ENCODE measurements around the gene TRAF6. TPM values are rescaled to one million over a fixed set of nuclear protein-coding genes. Genes with fewer than 3 reads are reported as not detected.

TRAF6 gene
- total and polyA plus RNA-seq, 2 donors (not counting 1 experiment from before 2014, with no cell fraction given) = 10.1 to 22.4 TPM

GRCh38 chr11:36464720-36465119, 45.4 kb downstream of the TRAF6 start:
- H3K4me1 Mint-ChIP-seq = no peaks in the 10 kb centered on the region
- H3K79me2 ChIP-seq (ENCODE audit: control insufficient read depth, insufficient read depth, low read length) = no peaks in the 10 kb centered on the region
- H3K4me1 ChIP-seq (ENCODE audit: control insufficient read depth in 2 of 2, insufficient read depth in 2 of 2, low read length in 2 of 2) = no peaks in the 10 kb centered on the region
- ATAC-seq (ENCODE audit: low read depth) (no peak), DNase-seq (no peak)
- no peak overlapping the region for H3K4me2 ChIP-seq (replicated peaks; ENCODE audit: low read depth, low read length, poor library complexity, severe bottlenecking)
- H4K20me1 ChIP-seq (ENCODE audit: control insufficient read depth, insufficient read depth, low read length, poor library complexity, severe bottlenecking) = no peaks in the 10 kb centered on the region
- H3K9me3 ChIP-seq (ENCODE audit: control extremely low read depth in 1 of 3, control insufficient read depth in 2 of 3, insufficient read depth in 1 of 3, low read length in 2 of 3) = no peaks in the 10 kb centered on the region
- no peak overlapping the region for H3K27ac ChIP-seq (ENCODE audit: low read length in 2 of 2)
- H3K27me3 Mint-ChIP-seq = no peaks in the 10 kb centered on the region
- ChIA-PET POLR2A (no interaction called here), CTCF (interaction anchor here (1.1 to 3.1 kb wide), 3 partner anchors 14 to 172 kb away, joined by 3 to 12 read pairs (median 10); no protein-coding TSS in a partner anchor)
- H2AFZ ChIP-seq (ENCODE audit: insufficient read depth, low read depth, low read length, poor library complexity, severe bottlenecking) = no peak overlapping the region
- no peak overlapping the region for H3K9ac ChIP-seq (ENCODE audit: low read length)
- no peak overlapping the region for H3K4me3 ChIP-seq (ENCODE audit: control extremely low read depth in 1 of 5, extremely low read depth in 1 of 5, insufficient read depth in 1 of 5, low read depth in 2 of 5, low read length in 4 of 5)
- TF ChIP-seq, protein P1, sequence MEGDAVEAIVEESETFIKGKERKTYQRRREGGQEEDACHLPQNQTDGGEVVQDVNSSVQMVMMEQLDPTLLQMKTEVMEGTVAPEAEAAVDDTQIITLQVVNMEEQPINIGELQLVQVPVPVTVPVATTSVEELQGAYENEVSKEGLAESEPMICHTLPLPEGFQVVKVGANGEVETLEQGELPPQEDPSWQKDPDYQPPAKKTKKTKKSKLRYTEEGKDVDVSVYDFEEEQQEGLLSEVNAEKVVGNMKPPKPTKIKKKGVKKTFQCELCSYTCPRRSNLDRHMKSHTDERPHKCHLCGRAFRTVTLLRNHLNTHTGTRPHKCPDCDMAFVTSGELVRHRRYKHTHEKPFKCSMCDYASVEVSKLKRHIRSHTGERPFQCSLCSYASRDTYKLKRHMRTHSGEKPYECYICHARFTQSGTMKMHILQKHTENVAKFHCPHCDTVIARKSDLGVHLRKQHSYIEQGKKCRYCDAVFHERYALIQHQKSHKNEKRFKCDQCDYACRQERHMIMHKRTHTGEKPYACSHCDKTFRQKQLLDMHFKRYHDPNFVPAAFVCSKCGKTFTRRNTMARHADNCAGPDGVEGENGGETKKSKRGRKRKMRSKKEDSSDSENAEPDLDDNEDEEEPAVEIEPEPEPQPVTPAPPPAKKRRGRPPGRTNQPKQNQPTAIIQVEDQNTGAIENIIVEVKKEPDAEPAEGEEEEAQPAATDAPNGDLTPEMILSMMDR (IDR thresholded peaks at IDR 0.05) = no peak
- TF ChIP-seq EZH2 (IDR thresholded peaks at IDR 0.05; ENCODE audit: borderline replicate concordance, insufficient read depth, low read depth, low read length, poor library complexity, severe bottlenecking) = no peak
- WGBS (ENCODE audit: insufficient coverage) = no CpG with 5 or more reads among the region's 3 CpGs
- intact Hi-C loops (cut with micrococcal nuclease) = no loop called here
- H3K27ac Mint-ChIP-seq = no peak overlapping the region
- no peaks in the 10 kb centered on the region for H3K9me3 Mint-ChIP-seq (ENCODE audit: insufficient read depth)
- no peaks in the 10 kb centered on the region for H3K36me3 ChIP-seq (replicated peaks in 1 of 2; ENCODE audit: control extremely low read depth in 1 of 2, control insufficient read depth in 1 of 2, extremely low read depth in 1 of 2, insufficient read depth in 2 of 2, low read length in 1 of 2)
- no peaks in the 10 kb centered on the region for H3K27me3 ChIP-seq (replicated peaks in 1 of 4; ENCODE audit: control extremely low read depth in 1 of 4, control insufficient read depth in 3 of 4, insufficient read depth in 4 of 4, low read length in 3 of 4)
- H3K4me3 Mint-ChIP-seq = no peak overlapping the region

DNA sequence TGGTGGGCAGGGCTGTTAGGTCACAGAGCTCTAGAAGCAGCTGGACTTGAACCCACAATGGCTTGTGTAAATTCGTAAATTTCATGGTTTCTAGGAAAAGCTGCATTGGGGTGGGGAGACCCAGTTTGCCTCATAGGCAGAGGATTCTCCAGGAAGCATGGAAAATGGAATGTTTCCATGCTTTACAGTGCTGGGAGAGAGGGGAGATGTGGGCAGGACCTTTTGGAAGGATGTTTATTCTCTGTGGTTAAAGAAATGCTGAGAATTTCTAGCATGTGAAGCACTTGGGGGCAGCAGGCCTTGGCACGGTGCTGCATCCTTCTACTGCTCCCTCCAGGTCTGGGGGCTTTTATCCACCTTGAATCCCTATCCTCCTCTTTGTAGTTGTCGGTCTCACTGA, 46.3 kb downstream of the TRAF6 start:
- 90% methylated on average over 1 of the region's 3 CpGs for WGBS (ENCODE audit: insufficient coverage)
- intact Hi-C loops (cut with micrococcal nuclease) = no loop called here
- H3K4me3 Mint-ChIP-seq = no peak overlapping the region
- H3K36me3 ChIP-seq (replicated peaks in 1 of 2; ENCODE audit: control extremely low read depth in 1 of 2, control insufficient read depth in 1 of 2, extremely low read depth in 1 of 2, insufficient read depth in 2 of 2, low read length in 1 of 2) = no peaks in the 10 kb centered on the region
- TF ChIP-seq, protein P1 (IDR thresholded peaks at IDR 0.05) = no peak
- TF ChIP-seq EZH2 (IDR thresholded peaks at IDR 0.05; ENCODE audit: borderline replicate concordance, insufficient read depth, low read depth, low read length, poor library complexity, severe bottlenecking) = no peak
- no peak overlapping the region for H3K4me2 ChIP-seq (replicated peaks; ENCODE audit: low read depth, low read length, poor library complexity, severe bottlenecking)
- H3K4me1 Mint-ChIP-seq = no peaks in the 10 kb centered on the region
- no peak for ATAC-seq (ENCODE audit: low read depth)
- H3K4me1 ChIP-seq (ENCODE audit: control insufficient read depth in 2 of 2, insufficient read depth in 2 of 2, low read length in 2 of 2) = no peaks in the 10 kb centered on the region
- no peak for DNase-seq
- ChIA-PET CTCF (interaction anchor here (1.1 to 3.1 kb wide), 3 partner anchors 15 to 171 kb away, joined by 3 to 12 read pairs (median 10); no protein-coding TSS in a partner anchor), POLR2A (no interaction called here)
- no peak overlapping the region for H3K4me3 ChIP-seq (ENCODE audit: control extremely low read depth in 1 of 5, extremely low read depth in 1 of 5, insufficient read depth in 1 of 5, low read depth in 2 of 5, low read length in 4 of 5)
- no peaks in the 10 kb centered on the region for H3K9me3 ChIP-seq (ENCODE audit: control extremely low read depth in 1 of 3, control insufficient read depth in 2 of 3, insufficient read depth in 1 of 3, low read length in 2 of 3)
- H2AFZ ChIP-seq (ENCODE audit: insufficient read depth, low read depth, low read length, poor library complexity, severe bottlenecking) = no peak overlapping the region
- H3K9me3 Mint-ChIP-seq (ENCODE audit: insufficient read depth) = no peaks in the 10 kb centered on the region
- H3K27me3 ChIP-seq (replicated peaks in 1 of 4; ENCODE audit: control extremely low read depth in 1 of 4, control insufficient read depth in 3 of 4, insufficient read depth in 4 of 4, low read length in 3 of 4) = no peaks in the 10 kb centered on the region
- no peaks in the 10 kb centered on the region for H3K27me3 Mint-ChIP-seq
- no peak overlapping the region for H3K9ac ChIP-seq (ENCODE audit: low read length)
- H3K27ac ChIP-seq (ENCODE audit: low read length in 2 of 2) = no peak overlapping the region
- no peaks in the 10 kb centered on the region for H3K79me2 ChIP-seq (ENCODE audit: control insufficient read depth, insufficient read depth, low read length)
- no peak overlapping the region for H3K27ac Mint-ChIP-seq
- no peaks in the 10 kb centered on the region for H4K20me1 ChIP-seq (ENCODE audit: control insufficient read depth, insufficient read depth, low read length, poor library complexity, severe bottlenecking)

Data from B cell (primary cell).